ENCODE data around the gene TDRD9. TPM values are rescaled to one million over a fixed set of nuclear protein-coding genes. Genes with fewer than 3 reads are reported as not detected.

Gene TDRD9
- total RNA-seq, 1 donor from 2014 or later, result not detected

DNA sequence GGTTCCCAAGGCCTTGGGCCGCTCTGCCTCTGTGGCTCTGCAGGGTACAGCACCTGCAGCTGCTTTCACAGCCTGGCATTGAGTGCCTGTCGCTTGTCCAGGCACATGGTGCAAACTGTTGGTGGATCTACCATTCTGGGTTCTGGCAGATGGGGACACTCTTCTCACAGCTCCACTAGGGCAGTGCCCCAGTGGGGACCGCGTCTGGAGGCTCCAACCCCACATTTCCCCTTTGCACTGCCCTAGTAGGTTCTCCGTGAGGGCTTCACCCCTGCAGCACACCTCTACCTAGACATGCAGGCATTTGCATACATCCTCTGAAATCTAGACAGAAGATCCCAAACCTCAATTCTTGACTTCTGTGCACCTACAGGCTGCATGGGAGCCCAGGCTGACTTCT lies 138.0 kb downstream of the TDRD9 start:
- Mint-ChIP-seq H3K9me3 (no peaks in the 10 kb centered on the region), H3K27ac (no peak overlapping the region), H3K27me3 (peaks cover 36% of the 10 kb centered on the region), H3K36me3 (no peaks in the 10 kb centered on the region), H3K4me1 (ENCODE audit: unreplicated experiment) (no peaks in the 10 kb centered on the region), H3K4me3 (no peak overlapping the region)
- TF ChIP-seq, protein P1, sequence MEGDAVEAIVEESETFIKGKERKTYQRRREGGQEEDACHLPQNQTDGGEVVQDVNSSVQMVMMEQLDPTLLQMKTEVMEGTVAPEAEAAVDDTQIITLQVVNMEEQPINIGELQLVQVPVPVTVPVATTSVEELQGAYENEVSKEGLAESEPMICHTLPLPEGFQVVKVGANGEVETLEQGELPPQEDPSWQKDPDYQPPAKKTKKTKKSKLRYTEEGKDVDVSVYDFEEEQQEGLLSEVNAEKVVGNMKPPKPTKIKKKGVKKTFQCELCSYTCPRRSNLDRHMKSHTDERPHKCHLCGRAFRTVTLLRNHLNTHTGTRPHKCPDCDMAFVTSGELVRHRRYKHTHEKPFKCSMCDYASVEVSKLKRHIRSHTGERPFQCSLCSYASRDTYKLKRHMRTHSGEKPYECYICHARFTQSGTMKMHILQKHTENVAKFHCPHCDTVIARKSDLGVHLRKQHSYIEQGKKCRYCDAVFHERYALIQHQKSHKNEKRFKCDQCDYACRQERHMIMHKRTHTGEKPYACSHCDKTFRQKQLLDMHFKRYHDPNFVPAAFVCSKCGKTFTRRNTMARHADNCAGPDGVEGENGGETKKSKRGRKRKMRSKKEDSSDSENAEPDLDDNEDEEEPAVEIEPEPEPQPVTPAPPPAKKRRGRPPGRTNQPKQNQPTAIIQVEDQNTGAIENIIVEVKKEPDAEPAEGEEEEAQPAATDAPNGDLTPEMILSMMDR (conservative IDR thresholded peaks at IDR 0.05), result no peak
- no peak for DNase-seq (ENCODE audit: extremely low spot score, unreplicated experiment)

GRCh38 chr14:104066719-104067295 lies 138.6 kb downstream of the TDRD9 start:
- H3K36me3 Mint-ChIP-seq, result no peaks in the 10 kb centered on the region
- no peak overlapping the region for H3K4me3 Mint-ChIP-seq
- no peak for DNase-seq (ENCODE audit: extremely low spot score, unreplicated experiment)
- H3K4me1 Mint-ChIP-seq (ENCODE audit: unreplicated experiment), result no peaks in the 10 kb centered on the region
- peaks cover 36% of the 10 kb centered on the region for H3K27me3 Mint-ChIP-seq
- no peak overlapping the region for H3K27ac Mint-ChIP-seq
- TF ChIP-seq, protein P1 (conservative IDR thresholded peaks at IDR 0.05), result no peak
- H3K9me3 Mint-ChIP-seq, result no peaks in the 10 kb centered on the region

DNA sequence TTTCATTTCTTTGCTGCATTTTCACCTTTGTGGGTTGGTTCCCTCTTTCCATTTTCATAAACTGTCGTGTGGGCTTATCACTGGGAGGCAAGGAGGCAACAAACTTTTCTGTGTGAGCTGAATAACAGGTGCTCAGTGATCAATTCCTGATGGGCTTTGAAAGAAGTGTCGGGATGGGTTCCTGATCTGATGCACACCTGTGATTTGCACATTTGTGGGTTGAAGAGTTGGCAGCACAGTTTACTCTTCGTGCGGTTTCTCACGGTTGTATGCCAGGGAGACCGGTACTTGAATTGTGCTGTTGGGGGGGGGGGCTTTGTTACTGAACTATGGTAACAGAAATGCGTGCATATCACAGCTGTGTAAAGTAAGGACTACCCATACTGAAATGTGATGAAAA lies 141.3 kb downstream of the TDRD9 start:
- TF ChIP-seq, protein P1 (conservative IDR thresholded peaks at IDR 0.05), result no peak
- no peaks in the 10 kb centered on the region for H3K4me1 Mint-ChIP-seq (ENCODE audit: unreplicated experiment)
- H3K27ac Mint-ChIP-seq, result no peak overlapping the region
- H3K4me3 Mint-ChIP-seq, result no peak overlapping the region
- peaks cover 12% of the 10 kb centered on the region for H3K9me3 Mint-ChIP-seq
- H3K36me3 Mint-ChIP-seq, result no peaks in the 10 kb centered on the region
- peaks cover 39% of the 10 kb centered on the region for H3K27me3 Mint-ChIP-seq
- DNase-seq (ENCODE audit: extremely low spot score, unreplicated experiment), result no peak

GRCh38 chr14:104072586-104072985 lies 144.3 kb downstream of the TDRD9 start:
- no peaks in the 10 kb centered on the region for H3K4me1 Mint-ChIP-seq (ENCODE audit: unreplicated experiment)
- H3K36me3 Mint-ChIP-seq, result no peaks in the 10 kb centered on the region
- H3K27ac Mint-ChIP-seq, result no peak overlapping the region
- TF ChIP-seq, protein P1 (conservative IDR thresholded peaks at IDR 0.05), result no peak
- H3K4me3 Mint-ChIP-seq, result no peak overlapping the region
- peaks cover 12% of the 10 kb centered on the region for H3K9me3 Mint-ChIP-seq
- DNase-seq (ENCODE audit: extremely low spot score, unreplicated experiment), result no peak
- H3K27me3 Mint-ChIP-seq, result peaks cover 43% of the 10 kb centered on the region

DNA sequence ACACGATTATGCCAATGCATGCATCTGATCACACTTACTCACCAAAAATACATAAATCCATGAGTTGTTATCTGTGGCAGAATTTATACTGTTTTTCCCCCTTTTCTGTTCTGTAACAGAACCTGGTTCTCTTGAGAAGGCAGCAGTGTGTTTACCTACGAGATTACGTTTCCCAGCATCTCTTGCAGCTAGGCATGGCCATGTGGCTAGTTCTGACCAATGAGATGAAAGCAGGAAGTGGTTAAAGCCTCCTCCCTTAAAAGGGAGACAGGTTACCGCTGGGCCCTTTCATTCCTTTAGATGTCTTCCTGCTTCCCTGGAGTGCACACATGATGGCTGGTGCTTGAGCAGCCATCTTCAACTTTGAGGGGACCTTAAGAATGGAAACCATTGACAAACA lies 145.5 kb downstream of the TDRD9 start:
- Mint-ChIP-seq H3K4me3 (no peak overlapping the region), H3K36me3 (no peaks in the 10 kb centered on the region), H3K27me3 (peaks cover 44% of the 10 kb centered on the region), H3K4me1 (ENCODE audit: unreplicated experiment) (peaks cover 5% of the 10 kb centered on the region), H3K9me3 (peaks cover 12% of the 10 kb centered on the region), H3K27ac (no peak overlapping the region)
- TF ChIP-seq, protein P1 (conservative IDR thresholded peaks at IDR 0.05), result no peak
- DNase-seq (ENCODE audit: extremely low spot score, unreplicated experiment), result no peak

Measured in type B pancreatic cell (in vitro differentiated cells).